Small intestine (tissue), 7 donors: ENCODE measurements around the gene FARS2. TPM values are rescaled to one million over a fixed set of nuclear protein-coding genes. Genes with fewer than 3 reads are reported as not detected.

ENCODE experiments used
- DNase-seq, 2 donors: peaks; one replicate each; pipeline versions ENCODE4 v3.0.0 to v3.0.0-alpha.2; 2013
- FAIRE-seq: peaks from 2 replicates; lab custom pipeline; 2012; peaks lifted over from hg19 to GRCh38; lab: Jason Lieb, UNC
- H3K27ac ChIP-seq, 3 donors: one replicate each; pipeline ENCODE4 v1.5.1; 2013; ENCODE audit warnings: low read length in 2 of 3, mild to moderate bottlenecking in 2 of 3, control low read depth in 1 of 3, inconsistent platforms in 1 of 3, low read depth in 1 of 3, moderate library complexity in 1 of 3
- H3K27me3 ChIP-seq, 3 donors: one replicate each; pipeline ENCODE4 v1.6.1; 2013; ENCODE audit warnings: low read length in 3 of 3, inconsistent platforms in 1 of 3; ENCODE audit not compliant: control insufficient read depth in 3 of 3, insufficient read depth in 3 of 3
- H3K36me3 ChIP-seq, 3 donors: one replicate each; pipeline ENCODE4 v1.6.1; 2013; ENCODE audit warnings: low read length in 3 of 3, inconsistent platforms in 1 of 3, low read depth in 1 of 3, mild to moderate bottlenecking in 1 of 3, moderate library complexity in 1 of 3; ENCODE audit not compliant: control insufficient read depth in 3 of 3, insufficient read depth in 2 of 3
- H3K4me1 ChIP-seq, 3 donors: one replicate each; pipeline ENCODE4 v1.6.1; 2013; ENCODE audit warnings: low read length in 2 of 3, inconsistent platforms in 1 of 3, low read depth in 1 of 3, mild to moderate bottlenecking in 1 of 3, moderate library complexity in 1 of 3; ENCODE audit not compliant: control insufficient read depth in 3 of 3, insufficient read depth in 2 of 3
- H3K4me3 ChIP-seq, 3 donors: one replicate each; pipeline ENCODE4 v1.5.1; 2013; ENCODE audit warnings: low read length in 3 of 3, control low read depth in 1 of 3, inconsistent platforms in 1 of 3, low read depth in 1 of 3, mild to moderate bottlenecking in 1 of 3, moderate library complexity in 1 of 3
- H3K9me3 ChIP-seq, 2 donors: one replicate each; pipeline ENCODE4 v1.6.1; 2013; ENCODE audit warnings: low read depth in 1 of 2, low read length in 1 of 2; ENCODE audit not compliant: control insufficient read depth in 2 of 2, insufficient read depth in 1 of 2
- WGBS, 3 donors: extraction: QIAGEN DNeasy Blood & Tissue Kit; methylation state at CpG; one replicate each; pipeline ENCODE4 v1.1.7; 2013; 5-methylcytosine and 5-hydroxymethylcytosine counted together
- polyA plus RNA-seq, 4 donors: library from polyadenylated mRNA; stranded (reverse) in 3 of 4; unstranded in 1 of 4; fragments of 200-250 nt in 3 of 4; fragments of 120-200 nt in 1 of 4; gene quantifications; one replicate each; pipeline versions ENCODE4 v1.2.1 to v1.2.3, GENCODE V29; 2013
- donor health status: healthy with polysubstance abuse.
- donor health status: control.
- donor health status: control.
- donor health status: Bipolar disorder and iron deficiency.
- donor health status: healthy.

Gene FARS2
- polyA plus RNA-seq, 4 donors, result 6.0 to 16.6 (median 11.8) TPM

DNA sequence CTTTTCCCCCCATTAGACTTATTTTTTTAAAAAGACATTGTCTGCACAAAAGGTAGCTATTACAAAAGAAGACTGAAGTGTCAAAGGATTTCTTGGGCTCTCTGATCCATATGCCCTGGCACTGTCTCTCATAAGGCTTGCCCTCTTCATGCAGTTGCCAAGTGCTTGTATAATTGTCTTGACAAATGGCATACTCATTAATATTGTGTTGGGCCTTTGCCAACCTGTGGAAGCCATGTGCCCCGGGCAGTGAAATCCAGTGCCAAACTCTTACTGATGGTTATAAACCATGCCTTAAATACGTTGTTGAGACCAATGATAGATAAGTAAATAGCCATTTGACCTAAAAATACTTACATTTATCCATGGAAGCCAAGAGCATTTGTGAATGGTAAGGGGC, 98.1 kb downstream of the FARS2 start:
- DNase-seq, result peak in 1 of 2 donors; percentile 70
- Histone ChIP-seq H3K9me3 (no peaks in the 10 kb centered on the region), H3K4me1 (peaks cover 0 to 3% (median under 1%) of the 10 kb centered on the region in 3 donors), H3K27me3 (no peaks in the 10 kb centered on the region), H3K4me3 (no peak overlapping the region), H3K27ac (no peak overlapping the region), H3K36me3 (no peaks in the 10 kb centered on the region)
- no peak for FAIRE-seq
- 20 to 44% (median 25%) methylated on average over 2 of the region's 2 CpGs for WGBS, 3 donors

GRCh38 chr6:5361396-5361795, 100.1 kb downstream of the FARS2 start:
- H3K36me3 ChIP-seq, result no peaks in the 10 kb centered on the region
- no peak overlapping the region for H3K4me3 ChIP-seq
- H3K4me1 ChIP-seq, result peaks cover 2 to 12% (median 9%) of the 10 kb centered on the region in 3 donors
- no peaks in the 10 kb centered on the region for H3K27me3 ChIP-seq
- peak overlapping the region in 1 of 3 donors; percentile 23 for H3K27ac ChIP-seq
- DNase-seq, result peak; percentile 12 to 27
- 57 to 63% (median 57%) methylated on average over 2 of the region's 2 CpGs for WGBS, 3 donors
- no peak for FAIRE-seq
- H3K9me3 ChIP-seq, result no peaks in the 10 kb centered on the region

DNA sequence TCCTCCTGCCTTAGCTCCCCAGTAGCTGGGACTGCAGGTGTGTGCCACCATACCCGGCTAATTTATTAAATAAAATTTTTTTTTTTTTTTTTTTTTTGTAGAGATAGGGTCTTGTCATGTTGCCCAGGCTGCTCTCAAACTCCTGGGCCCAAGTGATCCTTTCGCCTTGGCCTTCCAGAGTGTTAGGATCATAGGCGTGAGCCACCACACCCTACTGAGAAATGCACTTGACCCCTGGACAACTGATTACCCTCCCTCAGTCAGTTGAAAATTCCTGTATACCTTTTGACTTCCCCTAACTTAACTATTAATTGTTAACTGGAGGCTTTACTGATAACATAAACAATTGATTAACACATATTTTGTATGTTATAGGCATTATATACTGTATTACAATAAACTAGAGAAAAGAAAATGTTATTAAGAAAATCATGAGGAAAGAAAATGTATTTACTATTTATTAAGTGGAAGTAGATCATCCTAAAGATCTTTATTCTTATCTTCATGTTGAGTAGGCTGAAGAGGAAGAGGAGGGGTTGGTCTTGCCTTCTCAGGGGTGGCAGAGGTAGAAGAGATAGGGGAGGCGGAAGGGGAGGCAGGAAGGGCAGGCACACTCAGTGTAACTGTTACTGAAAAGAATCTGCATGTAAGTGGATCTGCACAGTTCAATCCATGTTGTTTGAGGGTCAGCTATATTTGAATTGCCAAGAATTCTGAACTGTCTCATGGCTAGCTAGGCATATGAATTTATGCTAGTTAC, 104.3 kb downstream of the FARS2 start:
- H3K36me3 ChIP-seq, result peaks cover 0 to 8% (median 0%) of the 10 kb centered on the region in 3 donors
- peak overlapping the region in 2 of 3 donors; percentile 22 to 77 for H3K27ac ChIP-seq
- DNase-seq (peak; percentile 74 to 92), FAIRE-seq (no peak)
- no peaks in the 10 kb centered on the region for H3K27me3 ChIP-seq
- peaks cover 3 to 24% (median 9%) of the 10 kb centered on the region in 3 donors for H3K4me1 ChIP-seq
- WGBS, 3 donors, result 21 to 73% (median 39%) methylated on average over 4 of the region's 4 CpGs
- H3K9me3 ChIP-seq, result no peaks in the 10 kb centered on the region
- H3K4me3 ChIP-seq, result no peak overlapping the region

- FAIRE-seq, result no peak
- Histone ChIP-seq H3K27ac (no peak overlapping the region), H3K36me3 (peaks cover 0 to 8% (median 0%) of the 10 kb centered on the region in 3 donors), H3K4me3 (no peak overlapping the region), H3K9me3 (no peaks in the 10 kb centered on the region), H3K4me1 (peaks cover 3 to 24% (median 6%) of the 10 kb centered on the region in 3 donors), H3K27me3 (no peaks in the 10 kb centered on the region)
- WGBS, 3 donors, result 62 to 96% (median 84%) methylated on average over 3 of the region's 3 CpGs
- peak in 1 of 2 donors; percentile 23 for DNase-seq
Observed at GRCh38 chr6:5366941-5367340, 105.6 kb downstream of the FARS2 start.

DNA sequence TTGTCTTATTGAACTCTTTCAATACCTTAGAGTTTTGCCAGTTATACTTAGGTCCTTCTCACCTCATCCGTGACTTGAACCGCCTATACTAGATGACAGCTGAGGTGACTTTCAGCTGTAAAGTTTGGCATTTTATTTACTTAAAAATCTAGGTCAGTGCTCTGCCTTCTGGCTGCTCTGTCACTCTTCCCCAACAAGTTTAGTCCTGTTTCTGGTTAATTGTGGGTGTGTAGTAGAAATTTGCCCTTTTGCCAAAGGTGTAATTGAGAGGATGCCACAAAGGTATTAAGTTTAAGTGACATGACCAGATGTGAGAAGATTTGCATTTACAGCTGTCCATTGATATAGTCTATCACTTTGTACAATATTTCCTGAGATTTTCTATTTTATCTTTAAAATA, 106.2 kb downstream of the FARS2 start:
- FAIRE-seq, result no peak
- 68 to 88% (median 87%) methylated on average over 2 of the region's 2 CpGs for whole genome bisulfite sequencing, 3 donors
- no peak for DNase-seq
- peaks cover 3 to 24% (median 6%) of the 10 kb centered on the region in 3 donors for H3K4me1 ChIP-seq
- no peak overlapping the region for H3K27ac ChIP-seq
- H3K9me3 ChIP-seq, result no peaks in the 10 kb centered on the region
- peaks cover 0 to 8% (median 0%) of the 10 kb centered on the region in 3 donors for H3K36me3 ChIP-seq
- H3K4me3 ChIP-seq, result no peak overlapping the region
- no peaks in the 10 kb centered on the region for H3K27me3 ChIP-seq

DNA sequence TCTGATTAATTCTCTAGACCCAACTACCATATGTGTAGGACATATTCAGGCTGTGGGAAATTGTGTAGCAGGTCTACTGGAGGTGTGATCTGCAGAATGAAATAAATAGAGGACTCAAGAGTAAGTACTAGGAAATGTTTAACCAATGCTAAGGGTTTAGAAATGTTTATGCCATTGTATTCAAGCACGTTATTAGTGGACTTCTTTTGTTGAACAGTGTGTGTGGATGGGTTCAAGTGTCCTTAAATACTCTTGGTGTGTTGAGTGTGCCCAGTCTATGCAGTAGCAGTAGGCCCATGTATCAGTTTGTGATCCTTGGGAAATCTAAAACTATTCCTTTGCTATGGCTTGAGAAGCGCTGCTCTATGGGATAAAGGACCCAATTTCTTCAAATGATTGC, 112.1 kb downstream of the FARS2 start:
- H3K27ac ChIP-seq, result no peak overlapping the region
- H3K9me3 ChIP-seq, result no peaks in the 10 kb centered on the region
- no peaks in the 10 kb centered on the region for H3K27me3 ChIP-seq
- H3K4me1 ChIP-seq, result no peaks in the 10 kb centered on the region
- no peak overlapping the region for H3K4me3 ChIP-seq
- 94 to 98% (median 96%) methylated on average over 2 of the region's 2 CpGs for WGBS, 3 donors
- FAIRE-seq, result no peak
- DNase-seq, result no peak
- H3K36me3 ChIP-seq, result peaks cover 0 to 7% (median 0%) of the 10 kb centered on the region in 3 donors

- Histone ChIP-seq H3K27me3 (no peaks in the 10 kb centered on the region), H3K9me3 (no peaks in the 10 kb centered on the region), H3K36me3 (no peaks in the 10 kb centered on the region), H3K27ac (no peak overlapping the region), H3K4me3 (no peak overlapping the region), H3K4me1 (no peaks in the 10 kb centered on the region)
- WGBS, 3 donors, result 77 to 88% (median 85%) methylated on average over 6 of the region's 6 CpGs
- FAIRE-seq (no peak), DNase-seq (no peak)
Observed at GRCh38 chr6:5378331-5378730, 117.0 kb downstream of the FARS2 start.

DNA sequence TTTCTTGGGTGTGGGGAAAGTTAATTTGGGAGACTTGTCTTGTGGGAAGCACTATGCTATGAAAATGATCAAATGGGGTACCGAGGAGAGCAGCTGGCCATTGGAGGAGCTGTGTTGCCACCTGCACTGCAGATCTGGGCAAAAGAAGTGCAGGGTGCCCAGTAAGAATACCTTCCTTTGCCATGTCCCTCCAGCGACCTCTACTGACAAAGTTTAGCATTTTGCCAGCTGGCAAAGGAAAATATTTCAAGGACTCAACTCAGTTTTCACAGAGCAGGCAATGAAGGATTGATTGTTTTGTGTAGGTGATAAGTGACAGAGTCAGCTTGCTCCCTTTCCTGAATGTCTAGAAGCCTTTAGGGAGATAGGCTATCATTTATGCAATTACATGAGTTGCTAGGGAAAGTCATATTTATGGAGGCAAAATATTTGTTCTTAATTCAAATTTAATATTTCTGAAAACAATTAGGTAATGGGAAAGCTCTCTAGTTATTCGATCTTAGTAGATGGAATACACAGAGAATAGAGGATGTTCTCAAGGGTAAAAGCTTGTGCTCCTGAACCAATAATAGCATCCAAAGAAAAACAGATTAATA, 118.4 kb downstream of the FARS2 start:
- WGBS, 3 donors, result 61 to 66% (median 65%) methylated on average over 3 of the region's 3 CpGs
- no peaks in the 10 kb centered on the region for H3K9me3 ChIP-seq
- no peak overlapping the region for H3K27ac ChIP-seq
- H3K4me3 ChIP-seq, result no peak overlapping the region
- no peaks in the 10 kb centered on the region for H3K36me3 ChIP-seq
- DNase-seq (peak; percentile 50 to 73), FAIRE-seq (no peak)
- H3K4me1 ChIP-seq, result no peaks in the 10 kb centered on the region
- no peaks in the 10 kb centered on the region for H3K27me3 ChIP-seq
